Measurements from ENCODE around the gene ATXN2L.

DNA sequence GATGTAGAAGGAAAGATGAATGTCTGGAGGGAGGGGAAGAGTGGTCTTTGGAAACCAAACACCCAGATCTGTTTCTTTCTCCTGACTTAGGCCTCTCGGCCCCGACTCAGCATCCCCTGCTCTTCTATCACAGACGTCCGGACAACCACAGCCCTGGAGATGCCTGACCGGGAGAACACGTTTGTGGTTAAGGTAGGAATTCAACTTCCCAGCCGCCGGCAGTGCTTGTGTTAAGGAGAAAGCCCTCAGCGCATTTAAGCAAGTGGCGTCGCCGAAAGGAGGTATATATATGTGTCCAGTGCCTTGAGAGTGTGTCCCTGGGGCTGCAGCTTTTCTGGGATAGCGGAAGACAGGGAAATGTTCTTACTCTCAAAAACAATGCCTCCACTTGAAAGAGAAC, 44.4 kb downstream of the ATXN2L start:
- TF ChIP-seq POLR2A (IDR thresholded peaks at IDR 0.05; ENCODE audit: low read length) (no peak), GATA1 (IDR thresholded peaks at IDR 0.05; ENCODE audit: low read depth, low read length) (no peak)
